ENCODE data around the gene BABAM2. TPM values are rescaled to one million over a fixed set of nuclear protein-coding genes. Genes with fewer than 3 reads are reported as not detected.
A peak's percentile ranks its signal among the peaks of the same experiment; 100 is the strongest.

BABAM2 gene
- total RNA-seq, 6 experiments from 2014 or later, result 17.1 to 39.4 (median 25.5) TPM

- H3K36me3 ChIP-seq, result no peaks in the 10 kb centered on the region
- H3K27me3 ChIP-seq, result no peaks in the 10 kb centered on the region
- intact Hi-C loops (cut with DNase I), result loop anchor here in 1 of 2 donors (5.0 kb wide), 1 partner anchor 49 kb away; the partner anchor contains the start of gene FOSL2
- peak overlapping the region in 2 of 3 donors; percentile 23 to 41 for H3K4me3 ChIP-seq
- peak overlapping the region; percentile 67 to 71 (median 70) for H3K27ac ChIP-seq
- H3K4me1 ChIP-seq, result peaks cover 0 to 62% (median 24%) of the 10 kb centered on the region in 4 donors
- 50% methylated on average over 5 of the region's 5 CpGs for WGBS (ENCODE audit: insufficient coverage, low coverage, low lambda C conversion rate, missing lambda C conversion rate)
- ATAC-seq, result no peak
- TF ChIP-seq CTCF (IDR thresholded peaks at IDR 0.05) (no peak), POLR2A (IDR thresholded peaks at IDR 0.05) (no peak)
- no peak for DNase-seq
- H3K9me3 ChIP-seq, result no peaks in the 10 kb centered on the region
These were observed 452.8 kb downstream of the BABAM2 start for GRCh38 chr2:28343184-28343942.

GRCh38 chr2:28343971-28344715, 453.6 kb downstream of the BABAM2 start:
- ATAC-seq (peak; percentile 4 to 36 (median 6)), DNase-seq (peak in 2 of 3 donors; percentile 33 to 41)
- Histone ChIP-seq H3K36me3 (no peaks in the 10 kb centered on the region), H3K27me3 (no peaks in the 10 kb centered on the region), H3K4me3 (peak overlapping the region; percentile 23 to 41 (median 34)), H3K9me3 (no peaks in the 10 kb centered on the region), H3K27ac (peak overlapping the region; percentile 67 to 70 (median 69)), H3K4me1 (peaks cover 0 to 54% (median 21%) of the 10 kb centered on the region in 4 donors)
- intact Hi-C loops (cut with DNase I), result loop anchor here in 1 of 2 donors (5.0 kb wide), 1 partner anchor 48 kb away; the partner anchor contains the start of gene FOSL2
- WGBS (ENCODE audit: insufficient coverage, low coverage, low lambda C conversion rate, missing lambda C conversion rate), result 73% methylated on average over 16 of the region's 20 CpGs
- no peak for TF ChIP-seq POLR2A (IDR thresholded peaks at IDR 0.05)

- peaks cover 0 to 48% (median 21%) of the 10 kb centered on the region in 4 donors for H3K4me1 ChIP-seq
- no peaks in the 10 kb centered on the region for H3K27me3 ChIP-seq
- no peaks in the 10 kb centered on the region for H3K36me3 ChIP-seq
- DNase-seq (peak; percentile 84 to 86 (median 85)), ATAC-seq (peak; percentile 68 to 85 (median 74))
- H3K27ac ChIP-seq, result peak overlapping the region; percentile 67 to 70 (median 69)
- H3K4me3 ChIP-seq, result peak overlapping the region; percentile 23 to 41 (median 34)
- TF ChIP-seq POLR2A (IDR thresholded peaks at IDR 0.05) (peak; percentile 34), CTCF (IDR thresholded peaks at IDR 0.05) (no peak)
- H3K9me3 ChIP-seq, result no peaks in the 10 kb centered on the region
- intact Hi-C loops (cut with DNase I), result loop anchor here in 1 of 2 donors (5.0 kb wide), 1 partner anchor 47 kb away; the partner anchor contains the start of gene FOSL2
- 64% methylated on average over 13 of the region's 30 CpGs for WGBS (ENCODE audit: insufficient coverage, low coverage, low lambda C conversion rate, missing lambda C conversion rate)
These were observed 454.3 kb downstream of the BABAM2 start for GRCh38 chr2:28344756-28345373.

- no peak for TF ChIP-seq CTCF (IDR thresholded peaks at IDR 0.05)
- no peak for TF ChIP-seq POLR2A (IDR thresholded peaks at IDR 0.05)
- Histone ChIP-seq H3K4me3 (peak overlapping the region in 2 of 3 donors; percentile 23 to 41), H3K27me3 (no peaks in the 10 kb centered on the region), H3K36me3 (no peaks in the 10 kb centered on the region), H3K27ac (peak overlapping the region; percentile 67 to 70 (median 69)), H3K9me3 (no peaks in the 10 kb centered on the region), H3K4me1 (peaks cover 0 to 46% (median 20%) of the 10 kb centered on the region in 4 donors)
- ATAC-seq (peak; percentile 32 to 54 (median 43)), DNase-seq (peak in 2 of 3 donors; percentile 62 to 65)
- intact Hi-C loops (cut with DNase I), result no loop called here
- 73% methylated on average over 8 of the region's 8 CpGs for WGBS (ENCODE audit: insufficient coverage, low coverage, low lambda C conversion rate, missing lambda C conversion rate)
These were observed 455.1 kb downstream of the BABAM2 start for GRCh38 chr2:28345619-28346018.

Measured in right lobe of liver (tissue), 6 donors.